RPMI7951 (cell line): Measurements from ENCODE around the gene TMED1. TPM values are rescaled to one million over a fixed set of nuclear protein-coding genes. Genes with fewer than 3 reads are reported as not detected.
"Not testable (repeated sequence)": the region's sequence is repeated elsewhere in the genome, so short reads cannot be mapped to it uniquely, and the experiment has no call there.

Experiments used
- DNase-seq: peaks from one replicate; pipeline ENCODE4 v3.0.0-alpha.2; 2012; ENCODE audit warnings: low read depth
- total RNA-seq: library from RNA; depleted of rRNA; stranded (reverse); fragments of >200 nt; shearing (Covaris generic); gene quantifications from 2 replicates; pipeline ENCODE4 v1.2.3, GENCODE V29; 2014

The TMED1 gene
- total RNA-seq, 1 experiment from 2014 or later: 39.8 TPM

DNA sequence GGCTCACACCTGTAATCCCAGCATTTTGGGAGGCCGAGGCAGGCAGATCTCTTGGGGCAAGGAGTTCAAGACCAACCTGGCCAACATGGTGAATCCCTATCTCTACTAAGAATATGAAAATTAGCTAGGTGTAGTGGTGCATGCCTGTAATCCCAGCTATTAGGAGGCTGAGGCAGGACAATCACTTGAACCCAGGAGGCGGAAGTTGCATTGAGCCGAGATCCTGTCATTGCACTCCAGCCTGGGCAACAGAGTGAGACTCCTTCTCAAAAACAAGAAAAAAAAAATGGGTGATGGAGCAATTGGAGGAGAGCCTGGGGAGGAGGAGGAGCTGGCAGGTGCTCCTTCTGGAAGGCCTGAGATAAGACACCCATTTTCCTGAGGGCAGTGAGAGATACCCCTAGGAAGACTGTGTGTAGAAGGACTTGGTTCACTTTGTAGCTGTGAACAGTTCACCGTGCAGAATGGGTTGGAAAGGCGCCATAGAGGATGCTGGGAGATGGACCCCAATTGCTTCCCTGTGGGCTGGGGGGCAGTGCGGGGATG is 26.6 kb upstream of the TMED1 start:
- DNase-seq: no peak

DNA sequence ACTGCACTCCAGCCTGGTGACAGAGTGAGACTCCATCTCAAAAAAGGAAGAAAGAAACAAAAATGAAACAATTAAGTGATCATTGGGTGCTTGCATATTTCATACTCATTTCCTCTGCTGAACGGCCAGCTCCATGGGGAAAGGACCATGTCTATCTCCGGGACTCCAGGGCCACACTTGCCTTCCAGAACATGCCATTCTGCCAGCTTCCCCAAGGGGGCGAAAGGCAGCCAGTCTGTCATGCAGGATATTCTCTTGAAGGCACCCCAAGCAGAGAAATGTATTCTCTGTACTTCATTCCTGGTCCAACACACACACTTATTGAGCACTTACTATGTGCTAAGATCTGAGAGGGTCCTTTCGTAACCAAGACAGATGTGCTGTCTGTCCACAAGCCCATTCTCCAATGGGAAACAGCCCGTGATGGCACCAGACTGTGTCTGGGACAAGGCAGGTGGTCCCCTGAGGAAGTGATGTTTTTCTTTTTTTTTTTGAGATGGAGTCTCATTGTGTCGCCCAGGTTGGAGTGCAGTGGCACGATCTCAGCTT is 25.2 kb upstream of the TMED1 start:
- peak; percentile 35 for DNase-seq

DNA sequence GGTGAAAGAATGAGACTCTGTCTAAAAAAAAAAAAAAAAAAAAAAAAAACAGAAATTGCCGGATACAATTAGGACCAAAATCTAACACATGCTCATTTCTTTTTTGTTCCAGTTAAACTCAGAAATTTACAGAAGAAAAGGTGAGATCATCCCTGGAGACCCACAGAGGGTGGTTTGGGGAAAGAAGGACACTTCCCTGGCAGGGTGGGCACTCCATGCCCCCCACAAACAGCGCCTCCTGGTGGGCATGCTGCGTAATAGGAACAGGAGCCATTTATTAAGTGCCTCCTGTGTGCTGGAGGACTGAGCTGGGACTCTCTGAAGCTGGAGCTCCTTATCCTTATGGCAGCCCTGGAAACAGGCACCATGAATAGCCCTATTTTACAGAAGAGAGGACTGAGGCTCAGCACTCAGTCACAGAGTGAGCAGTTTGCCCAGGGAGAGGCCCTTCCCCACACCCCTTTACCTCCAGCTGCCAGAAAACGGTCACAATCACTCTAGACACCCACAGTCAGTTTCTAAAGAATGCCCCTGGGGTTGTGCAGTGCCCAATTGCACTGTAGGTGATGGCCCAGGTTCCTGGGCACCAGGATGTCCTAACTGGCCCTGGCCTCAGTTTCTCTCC is 22.3 kb upstream of the TMED1 start:
- peak; percentile 34 for DNase-seq

DNA sequence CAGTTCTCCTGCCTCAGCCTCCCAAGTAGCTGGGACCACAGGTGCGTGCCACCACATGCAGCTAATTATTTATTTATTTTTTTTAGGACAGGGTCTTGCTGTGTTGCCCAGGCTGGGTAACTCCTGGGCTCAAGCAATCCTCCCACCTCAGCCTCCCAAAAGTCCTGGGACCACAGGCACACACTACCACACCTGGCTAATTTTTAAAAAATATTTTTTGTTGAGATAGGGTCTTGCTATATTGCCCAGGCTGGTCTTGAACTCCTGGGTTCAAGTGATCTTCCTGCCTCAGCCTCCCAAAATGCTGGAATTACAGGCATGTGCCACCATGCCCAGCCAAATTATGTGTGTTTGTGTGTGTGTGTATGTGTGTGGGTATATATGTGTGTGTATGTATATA is 20.9 kb upstream of the TMED1 start:
- not testable (repeated sequence) for DNase-seq

DNA sequence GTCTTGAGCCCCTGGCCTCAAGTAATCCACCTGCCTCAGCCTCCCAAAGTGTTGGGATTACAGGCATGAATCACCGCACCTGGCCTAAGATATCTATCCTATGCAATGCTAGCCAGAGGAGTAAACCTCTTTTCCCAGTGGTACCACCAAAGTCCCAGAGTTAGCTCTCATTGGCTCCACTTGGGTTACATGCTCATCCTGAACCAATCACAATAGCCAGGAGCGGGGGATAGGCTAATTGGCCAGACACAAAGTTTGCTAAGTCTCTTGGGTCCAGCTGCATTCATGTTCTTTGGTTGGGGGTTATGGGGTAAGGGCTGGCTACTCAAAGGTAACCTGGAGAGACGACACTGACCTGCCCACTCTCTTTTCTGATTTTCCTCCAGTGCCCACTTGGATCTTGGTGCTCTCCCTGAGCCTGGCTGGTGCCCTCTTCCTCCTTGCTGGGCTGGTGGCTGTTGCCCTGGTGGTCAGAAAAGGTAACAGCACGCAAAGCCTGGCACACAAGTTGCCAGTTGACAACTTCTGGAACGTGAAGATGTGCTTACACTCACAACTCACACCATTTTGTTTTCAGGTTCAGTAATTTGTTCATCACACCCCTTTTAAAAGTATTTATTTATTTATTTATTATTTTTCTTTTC is 20.0 kb upstream of the TMED1 start:
- DNase-seq: peak; percentile 37

DNA sequence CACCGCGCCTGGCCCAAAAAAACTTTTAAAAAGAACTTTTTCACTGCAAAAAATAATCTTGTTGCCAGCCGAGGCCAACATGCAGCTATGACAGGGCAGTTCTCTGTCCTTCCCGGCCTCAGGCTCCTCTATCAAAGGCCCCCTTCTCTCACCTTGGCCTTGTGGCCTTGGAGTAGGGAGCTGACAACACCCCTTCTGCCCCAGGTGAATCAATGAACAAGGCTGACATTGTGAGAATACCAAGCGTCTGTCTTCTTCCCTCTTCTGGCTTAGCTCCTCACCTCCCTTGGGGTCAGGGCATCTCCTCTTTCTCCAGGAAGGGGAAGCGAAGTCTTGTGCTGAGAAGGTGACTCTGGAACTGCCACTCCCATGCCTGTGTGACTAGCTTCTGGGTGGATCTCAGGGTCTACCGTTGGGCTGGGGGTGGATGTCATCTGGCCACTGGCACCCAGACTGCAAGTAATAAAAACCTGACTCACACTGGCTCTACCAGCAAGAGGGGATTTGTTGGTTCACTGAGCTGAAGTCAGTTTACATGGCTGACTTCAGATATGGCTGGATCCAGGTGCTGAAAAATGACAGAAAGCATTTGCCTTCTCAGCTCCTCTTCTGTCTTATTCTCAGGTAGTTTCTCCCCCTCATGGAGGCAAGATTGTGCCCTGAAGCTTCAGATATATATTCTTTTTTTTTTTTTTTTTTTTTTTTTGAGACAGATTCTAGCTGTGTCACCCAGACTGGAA is 18.5 kb upstream of the TMED1 start:
- no peak for DNase-seq

DNA sequence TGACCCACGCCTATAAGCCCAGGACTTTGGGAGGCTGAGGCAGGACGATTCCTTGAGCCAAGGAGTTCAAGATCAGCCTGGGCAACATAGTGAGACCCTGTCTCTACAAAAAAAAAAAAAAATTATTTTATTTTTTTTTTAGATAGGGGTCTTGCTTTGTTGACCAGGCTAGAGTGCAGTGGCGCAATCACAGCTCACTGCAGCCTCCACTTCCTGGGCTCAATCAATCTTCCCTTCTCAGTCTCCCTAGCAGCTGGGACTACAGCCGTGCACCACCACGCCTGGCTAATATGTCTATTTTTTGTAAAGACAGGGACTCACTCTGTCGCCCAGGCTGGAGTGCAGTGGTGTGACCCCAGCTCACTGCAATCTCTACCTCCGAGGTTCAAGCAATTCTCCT is 16.9 kb upstream of the TMED1 start:
- DNase-seq: no peak

DNA sequence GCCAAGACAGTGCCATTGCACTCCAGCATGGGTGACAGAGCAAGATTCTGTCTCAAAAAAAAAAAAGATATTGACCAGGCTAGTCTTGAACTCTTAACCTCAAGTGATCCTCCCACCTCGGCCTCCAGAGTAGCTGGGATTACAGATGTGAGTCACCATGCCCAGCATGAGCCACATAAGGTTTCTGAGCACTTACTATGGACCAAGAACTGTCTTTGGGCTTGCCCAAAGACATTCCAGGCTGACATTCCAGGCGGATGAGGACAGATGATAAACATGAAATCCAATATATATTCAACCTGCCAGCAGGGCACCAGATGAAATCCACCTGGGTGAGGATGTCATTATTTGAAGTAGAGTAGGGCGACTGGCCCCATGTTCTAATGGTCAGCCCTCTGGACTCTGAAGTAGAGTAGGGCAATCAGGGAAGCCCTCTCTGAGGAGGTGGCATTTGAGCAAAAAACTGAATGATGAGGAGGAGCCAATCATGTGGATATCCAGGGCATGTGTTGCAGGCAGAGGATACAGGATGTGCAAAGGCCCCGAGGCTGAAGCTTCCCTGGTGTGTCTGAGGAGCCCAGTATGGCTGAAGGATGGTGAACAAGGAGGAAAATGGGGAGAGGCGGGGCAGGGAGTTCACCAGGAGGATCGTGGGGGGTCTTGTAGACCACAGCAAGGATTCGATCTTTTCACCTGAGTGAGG is 16.2 kb upstream of the TMED1 start:
- DNase-seq: peak; percentile 58

DNA sequence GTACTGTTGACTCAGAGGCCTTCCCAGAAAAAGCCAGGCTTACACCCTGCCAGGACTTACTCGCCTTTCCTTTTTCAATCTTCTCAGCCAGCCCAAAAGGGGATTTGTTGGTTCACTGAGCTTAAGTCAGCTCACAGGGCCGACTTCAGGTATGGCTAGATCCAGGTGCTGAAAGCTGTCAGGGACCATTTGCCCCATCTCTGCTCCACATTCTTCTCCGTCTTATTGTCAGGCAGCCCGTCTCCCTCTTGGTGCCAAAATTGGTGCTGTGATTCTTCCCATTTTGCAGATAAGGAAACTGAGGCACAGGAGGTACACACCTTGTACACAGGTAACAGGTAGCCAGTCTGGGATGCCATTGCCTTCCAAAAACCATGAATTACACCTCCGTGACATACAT is 14.6 kb upstream of the TMED1 start:
- DNase-seq: no peak

DNA sequence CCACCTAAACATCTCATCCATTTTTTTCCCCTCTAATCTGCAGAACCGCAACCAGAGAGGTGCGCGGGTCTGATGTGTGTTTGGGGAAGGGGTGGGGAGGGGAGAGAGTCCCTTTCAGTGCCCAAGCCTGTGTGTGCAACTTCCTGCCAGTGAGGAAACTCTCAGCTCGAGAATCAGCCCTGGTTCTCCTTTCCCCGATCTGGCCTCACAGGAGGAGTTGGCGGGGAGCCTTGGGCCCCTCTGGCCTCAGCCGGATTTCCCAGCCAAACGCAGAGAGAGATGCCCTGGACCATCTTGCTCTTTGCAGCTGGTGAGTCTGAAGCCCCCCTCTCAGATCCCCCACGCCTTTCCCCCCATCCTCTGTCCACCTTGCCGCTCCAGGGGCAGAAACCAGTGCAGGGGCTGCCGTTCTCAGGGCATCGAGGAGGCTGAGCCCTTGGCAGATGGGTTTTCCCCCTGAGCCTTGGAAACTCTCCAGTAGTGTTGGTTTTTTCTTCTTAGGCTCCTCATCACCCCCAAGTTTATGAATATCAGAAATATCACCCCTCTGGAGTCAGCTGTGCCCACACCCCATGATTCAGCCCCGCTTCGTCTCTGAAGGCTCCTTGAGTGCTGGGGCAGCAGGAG is 12.3 kb upstream of the TMED1 start, which contains the start of gene C19orf38:
Gene C19orf38 (plus strand): TSS at position 186 of the 627 bp plus-strand sequence. CDS start 94 bp downstream, at position 280.
- no peak for DNase-seq

DNA sequence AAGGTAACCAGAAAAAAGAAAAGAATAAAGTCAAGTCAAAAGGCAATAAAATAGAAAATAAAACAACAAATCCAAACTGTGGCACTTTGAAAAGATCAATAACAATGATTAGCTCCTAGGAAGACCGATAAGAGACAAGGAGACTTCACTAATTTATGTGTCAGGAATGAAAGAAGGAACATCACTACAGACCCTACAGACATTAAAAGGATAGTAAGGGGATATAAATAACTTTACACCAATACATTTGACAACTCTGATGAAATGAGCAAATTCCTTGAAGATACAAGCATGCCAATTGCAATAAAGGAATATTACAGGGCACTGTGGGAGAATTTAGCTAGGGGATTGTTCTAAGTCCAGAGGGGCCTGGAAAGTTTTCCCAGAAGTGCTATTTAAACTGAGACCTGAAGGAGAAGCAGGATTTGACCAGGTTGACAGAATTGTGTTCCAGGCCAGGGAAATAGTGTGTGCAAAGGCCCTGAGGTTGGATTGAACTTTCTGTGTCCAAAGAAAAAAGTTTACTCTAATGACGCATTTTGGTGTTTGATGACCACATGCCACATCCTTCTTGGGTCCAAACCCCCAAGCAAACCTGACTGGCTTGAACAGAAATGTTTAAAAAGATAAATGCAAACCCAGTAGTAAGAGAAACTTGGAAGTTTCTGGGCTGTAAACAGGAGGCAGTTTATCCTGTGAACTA is 10.6 kb upstream of the TMED1 start:
- DNase-seq: no peak

DNA sequence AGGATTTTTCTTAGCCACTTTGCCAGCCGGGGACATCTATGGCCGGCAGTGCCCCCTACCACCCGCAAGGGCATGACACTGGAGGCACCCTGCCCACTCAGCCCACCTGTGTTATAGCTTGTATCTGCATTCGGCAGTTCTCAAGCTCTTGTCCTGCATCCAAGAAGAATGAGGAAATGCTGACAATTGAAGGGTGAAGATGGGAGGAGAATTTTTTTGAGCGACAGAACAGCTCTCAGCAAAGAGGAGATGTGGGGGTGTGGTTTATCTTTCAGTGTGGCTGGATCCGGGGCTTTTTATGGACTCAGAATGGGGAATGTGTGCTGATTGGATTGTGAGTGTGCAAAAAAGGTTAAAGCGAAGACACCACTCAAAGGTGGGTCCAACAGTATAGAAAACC is 6.8 kb upstream of the TMED1 start:
- DNase-seq: no peak

DNA sequence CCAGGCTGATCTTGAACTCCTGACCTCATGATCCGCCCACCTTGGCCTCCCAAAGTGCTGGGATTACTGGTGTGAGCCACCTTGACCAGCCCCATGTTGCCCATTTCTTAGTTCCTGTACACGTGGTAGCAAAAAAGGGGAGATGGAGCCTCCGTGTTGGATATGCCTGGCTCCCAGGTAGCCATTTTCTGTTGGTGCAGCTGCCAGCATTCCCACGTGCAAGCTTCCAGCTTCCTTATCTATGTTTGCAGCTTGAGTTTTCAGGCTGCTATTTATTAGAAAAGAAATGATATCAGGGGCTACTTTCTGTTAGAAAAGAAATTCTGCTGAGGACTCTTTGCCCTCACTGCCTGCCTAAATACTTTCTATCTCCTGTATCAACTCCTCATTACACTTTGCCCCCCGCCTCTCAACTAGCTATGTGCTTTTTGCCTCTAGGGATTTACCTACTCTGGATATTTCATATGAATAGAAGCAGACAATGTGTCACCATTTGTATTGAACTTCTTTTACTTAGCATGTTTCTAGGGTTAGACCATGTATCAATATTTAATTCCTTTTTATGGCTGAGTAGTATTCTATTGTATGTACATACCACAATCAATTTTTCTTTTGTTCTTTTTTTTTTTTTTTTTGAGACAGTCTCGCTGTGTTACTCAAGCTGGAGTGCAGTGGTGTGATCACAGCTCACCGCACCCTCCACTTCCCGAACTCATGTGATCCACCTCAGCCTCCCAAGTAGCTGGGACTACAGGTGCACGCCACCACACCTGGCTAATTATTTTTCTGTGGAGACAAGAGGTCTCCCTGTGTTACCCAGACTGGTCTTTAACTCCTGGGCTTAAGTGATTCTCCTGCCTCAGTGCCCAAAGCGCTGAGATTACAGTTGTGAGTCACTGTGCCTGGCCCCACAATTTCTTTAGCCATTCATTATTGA is 3.4 kb upstream of the TMED1 start:
- DNase-seq: no peak

DNA sequence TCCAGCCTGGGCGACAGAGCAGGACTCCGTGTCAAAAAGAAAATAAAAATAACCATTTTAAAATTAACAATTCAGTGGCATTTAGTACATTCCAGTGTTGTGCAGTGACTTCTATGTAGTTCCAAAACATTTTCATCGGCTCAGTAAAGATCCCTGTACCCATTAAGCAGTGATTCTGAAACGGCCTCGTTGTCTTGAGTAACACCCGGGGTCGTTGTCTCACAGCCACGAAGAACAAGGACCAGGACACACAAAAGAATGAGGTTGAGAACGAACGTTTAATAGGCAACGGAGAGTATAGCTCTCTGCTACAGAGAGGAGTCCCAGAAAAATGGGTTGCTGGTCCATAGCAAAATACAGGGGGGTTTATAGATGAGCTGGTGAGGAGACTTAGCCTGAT is 2.4 kb upstream of the TMED1 start:
- DNase-seq: no peak

DNA sequence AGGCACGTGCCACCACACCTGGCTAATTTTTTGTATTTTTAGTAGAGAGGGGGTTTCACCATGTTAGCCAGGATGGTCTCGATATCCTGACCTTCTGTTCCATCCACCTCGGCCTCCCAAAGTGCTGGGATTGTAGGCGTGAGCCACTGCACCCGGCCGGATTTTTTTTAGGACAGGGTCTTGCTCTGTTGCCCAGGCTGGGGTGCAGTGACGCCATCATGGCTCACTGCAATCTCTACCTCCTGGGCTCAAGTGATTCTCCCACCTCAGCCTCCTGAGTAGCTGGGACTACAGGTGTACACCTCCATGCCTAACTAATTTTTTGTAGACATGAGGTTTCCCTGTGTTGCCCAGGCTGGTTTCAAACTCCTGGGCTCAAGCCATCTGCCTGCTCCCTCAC is 1.6 kb upstream of the TMED1 start:
- not testable (repeated sequence) for DNase-seq

DNA sequence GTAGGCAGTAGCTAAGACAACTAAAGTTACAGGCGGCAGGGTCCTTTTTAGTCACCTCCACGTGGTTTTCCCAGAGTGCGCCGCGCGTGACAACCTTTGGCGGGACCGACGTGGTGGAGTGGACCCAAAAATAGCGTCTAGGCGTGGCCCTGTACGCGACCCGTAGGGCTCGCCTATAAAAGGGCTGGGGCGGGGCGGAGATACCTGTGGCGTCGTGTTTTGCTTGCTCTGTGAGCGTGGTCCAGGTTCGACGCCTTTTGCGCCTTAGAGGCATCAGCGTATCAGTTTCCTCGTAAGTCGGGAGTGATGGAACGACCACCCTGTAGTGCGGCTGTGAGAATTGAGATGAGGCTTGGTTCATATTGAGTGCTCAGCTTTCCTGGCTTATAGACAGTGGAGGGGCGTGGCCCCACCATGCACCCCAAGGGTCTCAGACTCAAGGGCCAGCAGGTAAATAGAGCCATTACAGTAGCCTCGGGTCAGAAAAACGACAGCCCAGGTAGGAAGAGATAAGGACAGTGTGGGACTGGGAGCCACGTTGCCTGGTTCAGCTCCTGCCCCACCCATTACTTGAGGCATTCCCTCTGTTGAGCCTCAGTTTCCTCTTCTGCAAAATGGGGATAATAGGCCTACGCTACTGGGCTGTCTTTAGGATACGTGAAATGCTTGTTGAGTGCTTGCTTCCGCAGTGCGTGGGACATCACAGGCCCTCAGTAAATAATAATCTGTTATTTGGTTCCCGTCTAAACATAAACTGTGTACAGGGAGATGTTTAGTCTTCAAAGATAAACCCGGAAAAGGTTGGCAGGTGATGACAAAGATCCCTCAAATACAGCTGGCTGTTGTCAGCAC is 693 bp upstream of the TMED1 start:
- DNase-seq: peak; percentile 88

DNA sequence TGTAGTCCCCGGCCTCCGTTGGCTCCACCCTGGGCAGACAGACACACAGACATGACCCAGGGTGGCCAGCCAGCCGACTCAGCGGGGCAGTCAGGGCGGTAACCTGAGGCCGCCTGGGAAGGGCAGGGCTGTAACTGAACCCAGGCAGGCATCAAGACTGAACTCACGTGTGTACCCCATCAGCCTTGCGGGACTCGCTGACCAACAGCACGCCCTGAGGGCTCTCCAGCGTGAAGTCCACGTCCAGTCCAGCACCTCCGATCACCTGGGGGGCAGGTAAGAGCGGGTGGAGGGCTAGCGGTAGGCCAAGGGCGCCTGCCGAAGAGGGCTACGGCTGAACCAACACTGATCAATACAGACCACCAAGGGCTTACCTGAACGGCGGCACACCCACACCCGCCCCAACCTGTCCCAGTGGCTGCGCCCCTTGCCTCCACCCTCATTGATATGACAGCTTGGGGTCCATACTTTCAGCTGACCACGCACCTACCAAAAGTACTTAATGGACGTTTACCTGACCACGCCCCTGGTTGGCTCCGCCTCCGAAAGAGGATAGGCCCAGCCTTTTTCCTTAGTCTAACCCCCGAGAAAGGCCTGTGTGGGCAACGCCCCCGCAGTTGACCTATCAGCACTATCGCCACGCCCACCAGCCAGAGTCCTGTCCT is 791 bp downstream of the TMED1 start:
- no peak for DNase-seq

DNA sequence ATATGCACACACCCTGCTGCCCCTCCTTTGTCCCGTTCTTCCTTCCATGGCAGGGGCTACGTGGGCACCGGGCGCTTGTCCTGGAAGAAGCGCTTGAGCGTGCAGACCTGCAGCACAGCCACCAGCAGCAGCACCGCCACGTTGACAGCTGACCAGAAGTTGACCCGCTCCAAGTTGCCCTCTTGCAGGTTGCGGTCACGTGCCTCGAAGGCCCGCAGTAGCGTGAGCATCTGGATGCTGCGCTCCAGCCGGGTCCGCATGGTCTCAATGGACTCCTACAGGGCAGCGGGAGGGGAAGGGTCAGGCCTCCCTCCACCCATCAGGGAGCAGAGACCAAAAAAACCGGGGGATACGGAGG is 3.1 kb downstream of the TMED1 start:
- DNase-seq: no peak
